HEK293 (cell line): Measurements from ENCODE around the gene MARK2.

Source experiments
- CTCF ChIA-PET: fragments of 350-600 bp; formaldehyde crosslinking; extraction: SDS; loops from one replicate; lab custom pipeline; 2021; ENCODE audit warnings: antibody characterized with exemption; lab: Yijun Ruan, JAX
- POLR2A ChIA-PET: fragments of 300-600 bp; formaldehyde crosslinking; extraction: SDS; loops from one replicate; lab custom pipeline; 2020; ENCODE audit warnings: antibody characterized with exemption, inconsistent platforms; lab: Yijun Ruan, JAX
- H3K27ac ChIP-seq: fragments of 200-500 bp; sonication (Bioruptor generic); 2 replicates; pipeline ENCODE4 v1.5.1; 2014; ENCODE audit warnings: low read depth, low read length, control low read depth, inconsistent platforms; ENCODE audit errors: extremely low read depth
- H3K36me3 ChIP-seq, 2 experiments: fragments of 200-500 bp in 1 of 2; sonication (Bioruptor generic) in 1 of 2; 1 replicate in 1 of 2; 2 replicates in 1 of 2; pipeline ENCODE4 v1.5.1; 2014 to 2017; ENCODE audit warnings: inconsistent platforms in 2 of 2, low read length in 2 of 2; ENCODE audit not compliant: control insufficient read depth in 2 of 2, insufficient read depth in 1 of 2
- H3K4me1 ChIP-seq: fragments of 200-500 bp; sonication (Bioruptor generic); 2 replicates; pipeline ENCODE4 v1.5.1; 2014; ENCODE audit warnings: mild to moderate bottlenecking, low read length, inconsistent platforms; ENCODE audit not compliant: control insufficient read depth, insufficient read depth
- H3K4me3 ChIP-seq: 2 replicates; pipeline ENCODE4 v1.5.1; 2011; ENCODE audit warnings: low read depth, mild to moderate bottlenecking, control low read depth, low read length, moderate library complexity
- H3K9me3 ChIP-seq: fragments of 200-500 bp; sonication (Bioruptor generic); 2 replicates; pipeline ENCODE4 v1.5.1; 2014; ENCODE audit warnings: low read depth, low read length, inconsistent platforms; ENCODE audit not compliant: control insufficient read depth, insufficient read depth
- PBX3 ChIP-seq: sonication (generic); formaldehyde crosslinking; IDR thresholded peaks from 2 replicates; pipeline ENCODE4 v1.8.1; 2022; ENCODE audit warnings: mild to moderate bottlenecking, moderate library complexity, missing genetic modification reagents
- PRDM2 ChIP-seq: fragments of 450-650 bp; formaldehyde crosslinking; IDR thresholded peaks from 2 replicates; pipeline ENCODE4 v1.5.1; 2016; ENCODE audit warnings: missing biosample characterization, missing genetic modification characterization, borderline replicate concordance
- SCRT2 ChIP-seq: fragments of 450-650 bp; formaldehyde crosslinking; IDR thresholded peaks from 2 replicates; pipeline ENCODE4 v1.5.1; 2016; ENCODE audit warnings: missing biosample characterization, missing genetic modification characterization
- SP7 ChIP-seq: fragments of 450-650 bp; formaldehyde crosslinking; IDR thresholded peaks from 2 replicates; pipeline ENCODE4 v1.5.1; 2016; ENCODE audit warnings: missing biosample characterization, missing genetic modification characterization
- ZBTB11 ChIP-seq: fragments of 450-650 bp; formaldehyde crosslinking; conservative IDR thresholded peaks from 2 replicates; pipeline ENCODE4 v1.5.1; 2016; ENCODE audit warnings: low read depth, missing biosample characterization, missing genetic modification characterization
- ZNF121 ChIP-seq: fragments of 450-650 bp; formaldehyde crosslinking; IDR thresholded peaks from 2 replicates; pipeline ENCODE4 v1.5.1; 2016; ENCODE audit warnings: missing biosample characterization, missing genetic modification characterization
- ZNF18 ChIP-seq: fragments of 450-650 bp; formaldehyde crosslinking; IDR thresholded peaks from 2 replicates; pipeline ENCODE4 v1.5.1; 2016; ENCODE audit warnings: missing biosample characterization, missing genetic modification characterization
- ZNF280C ChIP-seq: fragments of 450-650 bp; formaldehyde crosslinking; IDR thresholded peaks from 2 replicates; pipeline ENCODE4 v1.5.1; 2016; ENCODE audit warnings: missing biosample characterization, missing genetic modification characterization
- ZNF530 ChIP-seq: fragments of 450-650 bp; formaldehyde crosslinking; IDR thresholded peaks from 2 replicates; pipeline ENCODE4 v1.5.1; 2016; ENCODE audit warnings: low read depth, missing biosample characterization, missing genetic modification characterization
- ZNF558 ChIP-seq: fragments of 450-650 bp; formaldehyde crosslinking; IDR thresholded peaks from 2 replicates; pipeline ENCODE4 v1.5.1; 2016; ENCODE audit warnings: missing biosample characterization, missing genetic modification characterization
- ZNF560 ChIP-seq: fragments of 450-650 bp; formaldehyde crosslinking; IDR thresholded peaks from 2 replicates; pipeline ENCODE4 v1.5.1; 2017; ENCODE audit warnings: missing biosample characterization, missing genetic modification characterization, borderline replicate concordance

Gene MARK2

GRCh38 chr11:63816732-63817131, 22.2 kb upstream of the MARK2 start:
- Histone ChIP-seq H3K9me3 (no peaks in the 10 kb centered on the region), H3K4me3 (no peak overlapping the region), H3K27ac (no peak overlapping the region), H3K4me1 (no peaks in the 10 kb centered on the region), H3K36me3 (peaks cover 9 to 69% of the 10 kb centered on the region in 2 experiments; a peak in 2 of 3 replicates)
- TF ChIP-seq ZNF560 (tag by site-specific recombination) (no peak), ZNF280C (no peak), ZBTB11 (tag by site-specific recombination) (no peak), ZNF121 (peak; percentile 93), PBX3 (CRISPR knock-in tag) (no peak), ZNF18 (tag by site-specific recombination) (no peak)
- POLR2A ChIA-PET: interaction anchor here (0.5 to 0.9 kb wide), 2 partner anchors 23 to 110 kb away, joined by 3 to 4 read pairs; no protein-coding TSS in a partner anchor
- CTCF ChIA-PET: interaction anchor here (0.5 to 1.5 kb wide), 6 partner anchors 13 to 872 kb away, joined by 3 to 9 read pairs (median 4); no protein-coding TSS in a partner anchor

- no peak overlapping the region for H3K27ac ChIP-seq
- H3K4me1 ChIP-seq: no peaks in the 10 kb centered on the region
- ChIA-PET POLR2A (interaction anchor here (0.6 kb wide), 1 partner anchor 144 kb away, joined by 9 read pairs; no protein-coding TSS in a partner anchor), CTCF (interaction anchor here (0.9 to 1.5 kb wide), 4 partner anchors 11 to 338 kb away, joined by 3 to 5 read pairs (median 4); no protein-coding TSS in a partner anchor)
- H3K36me3 ChIP-seq: peaks cover 15 to 81% of the 10 kb centered on the region in 2 experiments; a peak in 2 of 3 replicates
- no peak overlapping the region for H3K4me3 ChIP-seq
- TF ChIP-seq ZNF558 (tag by site-specific recombination) (no peak), ZNF530 (tag by site-specific recombination) (no peak), SP7 (no peak), SCRT2 (tag by site-specific recombination) (no peak), PRDM2 (tag by site-specific recombination) (no peak)
- no peaks in the 10 kb centered on the region for H3K9me3 ChIP-seq
Measured at GRCh38 chr11:63817758-63818498, 21.0 kb upstream of the MARK2 start.
